Measurements from ENCODE around the gene GSTCD. TPM values are rescaled to one million over a fixed set of nuclear protein-coding genes. Genes with fewer than 3 reads are reported as not detected.

GSTCD gene
- polyA plus RNA-seq, 1 experiment = 4.6 TPM

- Histone ChIP-seq H3K4me3 (ENCODE audit: low read depth, low read length) (no peak overlapping the region), H3K27me3 (ENCODE audit: control insufficient read depth, insufficient read depth, low read length) (no peaks in the 10 kb centered on the region), H3K36me3 (ENCODE audit: control insufficient read depth, insufficient read depth, low read length) (no peaks in the 10 kb centered on the region)
- CTCF ChIA-PET = interaction anchor here (1.0 to 1.7 kb wide), 4 partner anchors 12 to 32 kb away, joined by 3 read pairs; no protein-coding TSS in a partner anchor
- no peak for TF ChIP-seq CTCF (IDR thresholded peaks at IDR 0.05; ENCODE audit: insufficient read depth, low read depth, low read length)
- no peak for DNase-seq (ENCODE audit: low read depth)
- POLR2A ChIA-PET = no interaction called here
These were observed 41.9 kb upstream of the GSTCD start for GRCh38 chr4:105666693-105667092.

GRCh38 chr4:105670684-105671083, 37.9 kb upstream of the GSTCD start:
- H3K4me3 ChIP-seq (ENCODE audit: low read depth, low read length) = no peak overlapping the region
- DNase-seq (ENCODE audit: low read depth) = no peak
- POLR2A ChIA-PET = no interaction called here
- CTCF ChIA-PET = no interaction called here
- no peaks in the 10 kb centered on the region for H3K36me3 ChIP-seq (ENCODE audit: control insufficient read depth, insufficient read depth, low read length)
- H3K27me3 ChIP-seq (ENCODE audit: control insufficient read depth, insufficient read depth, low read length) = no peaks in the 10 kb centered on the region
- no peak for TF ChIP-seq CTCF (IDR thresholded peaks at IDR 0.05; ENCODE audit: insufficient read depth, low read depth, low read length)

GRCh38 chr4:105671301-105671700, 37.3 kb upstream of the GSTCD start:
- Histone ChIP-seq H3K4me3 (ENCODE audit: low read depth, low read length) (no peak overlapping the region), H3K27me3 (ENCODE audit: control insufficient read depth, insufficient read depth, low read length) (no peaks in the 10 kb centered on the region), H3K36me3 (ENCODE audit: control insufficient read depth, insufficient read depth, low read length) (no peaks in the 10 kb centered on the region)
- TF ChIP-seq CTCF (IDR thresholded peaks at IDR 0.05; ENCODE audit: insufficient read depth, low read depth, low read length) = no peak
- ChIA-PET POLR2A (no interaction called here), CTCF (no interaction called here)
- no peak for DNase-seq (ENCODE audit: low read depth)

GRCh38 chr4:105674011-105674410, 34.6 kb upstream of the GSTCD start:
- Histone ChIP-seq H3K36me3 (ENCODE audit: control insufficient read depth, insufficient read depth, low read length) (no peaks in the 10 kb centered on the region), H3K27me3 (ENCODE audit: control insufficient read depth, insufficient read depth, low read length) (no peaks in the 10 kb centered on the region), H3K4me3 (ENCODE audit: low read depth, low read length) (no peak overlapping the region)
- POLR2A ChIA-PET = no interaction called here
- no peak for TF ChIP-seq CTCF (IDR thresholded peaks at IDR 0.05; ENCODE audit: insufficient read depth, low read depth, low read length)
- CTCF ChIA-PET = no interaction called here
- no peak for DNase-seq (ENCODE audit: low read depth)

GRCh38 chr4:105677709-105678108, 30.9 kb upstream of the GSTCD start:
- Histone ChIP-seq H3K4me3 (ENCODE audit: low read depth, low read length) (no peak overlapping the region), H3K36me3 (ENCODE audit: control insufficient read depth, insufficient read depth, low read length) (peaks cover under 1% of the 10 kb centered on the region; the same call in 1 of the 2 replicates), H3K27me3 (ENCODE audit: control insufficient read depth, insufficient read depth, low read length) (no peaks in the 10 kb centered on the region)
- POLR2A ChIA-PET = no interaction called here
- CTCF ChIA-PET = interaction anchor here (1.3 kb wide), 1 partner anchor 9 kb away, joined by 4 read pairs; no protein-coding TSS in a partner anchor
- no peak for DNase-seq (ENCODE audit: low read depth)
- TF ChIP-seq CTCF (IDR thresholded peaks at IDR 0.05; ENCODE audit: insufficient read depth, low read depth, low read length) = no peak

Measured in BJ (cell line).